NOMO-1 treated with DMSO at 0.1 percent for 48 hours (cell line): ENCODE results near the gene MSRB1.

Source experiments
- DNase-seq: peaks from one replicate; lab custom pipeline; 2025; ENCODE audit not compliant: unreplicated experiment; lab: John Stamatoyannopoulos, UW

Gene MSRB1

DNA sequence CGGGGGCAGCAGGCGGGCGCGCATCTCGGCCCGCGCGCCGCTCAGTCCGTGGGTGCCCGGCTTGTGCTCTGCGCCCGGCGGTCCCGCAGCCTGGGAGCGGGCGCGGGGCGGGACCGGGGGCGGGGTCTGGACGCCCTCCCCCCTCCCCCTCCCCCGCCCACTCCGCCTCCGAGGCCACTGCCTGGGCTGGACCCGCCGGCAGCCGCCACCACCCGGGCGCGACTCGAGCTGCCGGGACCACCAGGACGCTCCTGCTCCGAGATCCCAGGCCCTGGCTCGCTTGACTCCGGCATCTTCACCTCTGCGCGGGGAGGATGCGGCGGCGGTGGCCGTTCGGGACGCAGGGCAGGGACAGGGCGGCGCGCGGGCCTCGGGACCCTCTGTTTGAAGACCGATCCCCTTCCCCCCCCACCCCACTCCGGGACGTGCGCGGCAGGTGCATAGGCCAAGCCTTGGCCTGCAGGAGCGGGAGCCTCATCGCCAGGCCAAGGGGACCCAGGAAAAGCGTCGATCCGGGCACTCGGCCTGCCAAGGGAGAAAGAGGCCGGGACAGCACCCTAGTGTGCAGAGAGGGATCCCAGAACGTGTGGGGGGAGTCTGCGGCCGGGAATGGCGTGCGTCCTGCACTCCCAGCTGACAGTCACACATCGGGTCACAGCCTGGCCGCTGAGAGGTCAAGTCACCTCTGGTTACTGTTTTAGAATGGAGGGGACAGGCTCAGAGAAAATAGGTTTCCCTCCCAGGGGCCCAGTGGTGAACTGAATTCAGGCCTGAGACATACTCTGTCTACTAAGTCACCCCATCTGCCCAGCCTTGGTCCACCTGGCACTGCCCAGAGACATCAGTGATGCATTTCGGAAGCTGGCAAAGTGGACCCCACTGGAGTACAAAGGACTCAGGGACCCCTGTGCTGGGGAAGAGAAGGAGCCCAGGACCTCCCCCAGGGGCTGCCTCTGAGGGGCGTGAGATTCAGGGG, 24.4 kb downstream of the MSRB1 start, which contains the start of gene HS3ST6:
TSS of gene HS3ST6 (minus strand) at position 65 of the 976 bp plus-strand sequence. CDS start 92 bp downstream, outside the sequence.
- no peak for DNase-seq

DNA sequence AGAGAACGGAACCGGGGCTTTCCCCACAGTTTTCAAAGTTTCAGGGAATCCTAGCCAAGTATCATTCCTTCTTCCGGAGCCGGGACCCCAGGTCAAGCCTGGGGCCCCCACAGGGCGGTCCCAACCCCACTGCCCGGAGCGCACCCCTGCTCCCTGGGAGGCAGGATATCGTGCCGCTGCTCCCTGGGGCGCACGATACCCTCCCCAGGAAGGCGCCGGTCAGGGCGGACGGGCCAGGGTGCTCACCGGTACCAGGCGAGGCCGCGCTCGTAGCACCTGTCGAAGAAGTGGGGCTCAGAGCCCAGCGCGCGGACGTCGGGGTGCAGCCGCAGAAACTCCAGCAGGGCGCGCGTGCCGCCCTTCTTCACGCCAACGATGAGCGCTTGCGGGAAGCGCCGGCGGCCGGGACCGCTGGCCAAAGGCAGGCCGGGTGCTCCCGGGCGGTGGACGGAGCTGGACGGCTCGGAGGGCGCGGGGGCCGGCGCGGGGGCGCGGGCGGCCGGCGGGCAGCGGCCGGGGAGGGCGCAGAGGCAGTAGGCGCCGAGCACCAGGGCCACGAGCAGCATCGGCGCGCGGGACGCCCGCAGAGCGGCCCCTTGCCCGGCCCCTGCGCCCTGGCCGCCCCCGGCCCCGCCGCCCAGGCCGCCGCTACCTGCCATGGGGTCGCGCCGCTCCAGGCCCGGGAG, 25.2 kb downstream of the MSRB1 start:
- no peak for DNase-seq

DNA sequence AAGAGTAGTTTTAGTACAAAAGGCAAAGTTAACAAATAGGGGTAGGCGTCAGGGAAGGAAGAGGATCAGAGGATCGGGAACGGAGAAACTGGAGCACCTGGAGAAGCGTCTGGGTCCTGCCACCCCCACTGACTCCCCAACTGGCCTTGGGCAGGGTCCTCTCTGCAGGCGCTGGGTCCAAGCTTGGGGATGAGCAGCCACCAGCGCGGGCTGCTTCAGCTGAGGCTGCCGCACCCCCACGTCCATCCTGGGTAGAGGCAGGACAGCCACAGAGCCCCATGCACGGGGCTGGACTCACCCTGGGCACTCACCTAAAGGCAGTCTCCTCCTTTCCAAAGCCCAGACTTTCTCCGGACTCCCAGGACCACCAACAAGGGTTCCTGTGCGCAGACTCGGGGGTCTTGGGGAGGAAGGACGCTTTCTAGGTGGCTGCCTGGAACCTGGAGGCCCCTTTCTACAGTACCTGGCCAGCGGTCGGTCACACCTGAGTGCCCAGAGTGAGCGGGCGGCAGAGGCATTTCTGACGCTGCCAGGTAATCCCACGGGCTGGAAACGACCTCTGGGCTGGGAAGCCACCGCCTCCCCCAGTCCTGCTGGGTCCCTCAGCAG, 25.8 kb downstream of the MSRB1 start:
- no peak for DNase-seq

DNA sequence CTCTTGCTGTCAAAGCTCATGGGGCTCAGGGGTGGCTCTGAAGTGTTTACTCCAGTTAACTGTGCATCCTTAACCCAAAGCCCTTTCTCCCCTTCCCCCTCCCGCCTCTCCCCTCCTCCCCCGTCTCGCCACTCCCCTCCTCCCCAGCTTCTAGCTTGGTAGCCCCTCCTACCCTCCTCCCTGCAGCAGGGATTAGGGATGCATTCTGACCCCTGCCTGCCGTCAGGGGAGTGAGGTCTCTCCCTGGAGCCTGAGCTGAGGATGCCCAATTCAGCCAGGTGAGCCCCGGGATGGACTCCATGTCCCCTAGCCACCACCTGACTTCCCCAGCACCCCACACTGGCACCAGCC, 26.4 kb downstream of the MSRB1 start:
- DNase-seq, result no peak

DNA sequence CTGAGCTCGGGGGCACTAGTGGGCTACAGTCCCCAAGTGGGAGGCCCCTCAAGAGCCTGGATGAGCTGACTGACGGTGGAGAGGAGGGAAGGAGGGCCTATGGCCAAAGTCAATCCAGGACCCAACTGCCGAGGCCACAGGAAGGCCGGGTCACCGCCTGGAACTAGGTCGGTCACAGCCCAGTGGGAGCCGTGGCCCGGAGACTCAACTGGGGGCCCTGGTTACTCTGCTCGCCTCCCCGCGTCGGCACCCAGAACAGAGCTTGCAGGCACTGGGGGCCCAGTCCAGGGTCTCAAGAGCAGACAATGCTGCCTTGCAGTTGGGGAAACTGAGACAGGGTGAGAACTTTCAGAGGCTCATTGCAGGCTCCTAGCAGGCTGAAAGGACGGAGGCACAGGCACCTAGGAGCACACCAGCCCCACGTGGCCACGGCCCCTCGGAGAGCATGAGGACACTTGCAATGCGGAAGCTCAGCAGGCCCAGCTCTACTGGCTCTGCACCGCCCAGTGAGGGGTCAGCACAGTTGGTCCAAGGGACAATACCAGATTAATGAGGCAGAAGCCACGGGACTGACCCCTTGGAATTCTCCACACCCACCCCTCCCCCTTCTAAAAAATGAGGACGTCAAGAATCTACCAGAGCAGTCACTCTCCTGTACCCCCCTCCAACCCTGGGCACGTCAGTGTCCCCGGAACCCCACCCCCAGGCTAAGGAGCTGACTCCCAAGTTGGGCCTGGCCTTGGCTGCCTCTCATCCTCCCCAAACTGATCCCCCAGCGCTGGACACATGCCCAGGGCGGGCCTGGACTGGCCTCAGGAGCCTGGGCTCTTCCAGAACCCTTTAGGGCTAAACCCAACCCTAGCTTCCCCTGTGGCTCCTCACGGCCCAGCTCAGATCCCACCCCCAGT, 27.0 kb downstream of the MSRB1 start:
- DNase-seq, result no peak

GRCh38 chr16:1914988-1915387, 28.0 kb downstream of the MSRB1 start:
- DNase-seq, result no peak

GRCh38 chr16:1914084-1914608, 28.9 kb downstream of the MSRB1 start:
- DNase-seq, result no peak

DNA sequence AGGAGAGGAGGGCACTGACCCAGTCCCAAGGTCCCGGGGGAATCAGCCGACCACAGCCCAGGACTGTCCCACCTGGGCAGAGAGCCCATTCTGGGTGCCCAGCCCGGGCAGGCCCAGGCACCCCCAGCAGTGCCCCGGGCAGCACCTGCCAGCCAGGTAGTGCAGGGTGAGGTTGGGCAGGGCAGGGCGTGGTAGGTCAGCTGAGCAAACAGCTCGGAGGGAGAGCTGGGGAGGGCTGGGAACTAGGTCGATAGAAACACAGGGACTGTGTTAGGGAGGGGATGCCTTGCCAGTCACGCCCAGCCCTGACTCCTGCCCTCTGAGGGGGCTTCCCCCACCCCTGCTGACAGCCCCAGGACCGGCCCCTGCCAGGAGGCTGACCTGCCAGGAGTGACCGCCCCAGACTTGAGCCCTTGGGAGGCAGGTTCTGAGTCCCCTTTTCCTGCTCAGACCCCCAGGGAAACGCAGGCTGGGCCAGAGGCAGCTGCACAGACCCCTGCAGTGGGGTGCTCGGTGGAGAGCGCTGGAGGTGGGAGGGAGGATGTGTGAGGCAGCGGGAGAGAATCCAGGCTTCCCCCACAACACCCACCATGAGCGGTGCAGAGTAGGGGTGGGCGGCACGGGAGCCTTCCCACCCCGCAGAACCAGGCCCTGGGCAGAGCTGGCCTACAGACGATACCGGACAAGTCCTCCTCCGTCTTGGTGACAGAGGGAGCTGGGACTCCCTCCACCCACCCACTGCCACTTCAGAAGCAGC, 29.5 kb downstream of the MSRB1 start:
- no peak for DNase-seq

DNA sequence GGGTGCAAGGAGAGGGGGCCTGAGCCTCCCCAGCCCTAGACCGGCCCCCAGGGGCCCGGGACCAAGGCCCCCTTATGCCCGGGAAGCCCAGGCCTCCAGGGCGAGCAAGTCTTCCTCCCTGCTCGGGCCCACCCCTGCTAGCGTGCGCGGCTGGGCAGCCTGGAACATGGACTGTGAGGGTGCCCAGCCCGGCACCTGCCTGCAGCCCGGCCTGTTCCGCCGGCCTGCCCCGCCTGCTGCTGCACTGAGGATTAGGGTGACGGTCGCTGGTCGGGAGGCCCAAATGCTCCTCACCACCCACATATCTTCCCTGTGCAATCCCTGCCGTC, 30.8 kb downstream of the MSRB1 start:
- no peak for DNase-seq

GRCh38 chr16:1911467-1912214, 31.4 kb downstream of the MSRB1 start:
- DNase-seq, result no peak

- no peak for DNase-seq
Measured at GRCh38 chr16:1909561-1910231, 33.3 kb downstream of the MSRB1 start.

- no peak for DNase-seq
Measured at GRCh38 chr16:1908983-1909382, 34.0 kb downstream of the MSRB1 start.

DNA sequence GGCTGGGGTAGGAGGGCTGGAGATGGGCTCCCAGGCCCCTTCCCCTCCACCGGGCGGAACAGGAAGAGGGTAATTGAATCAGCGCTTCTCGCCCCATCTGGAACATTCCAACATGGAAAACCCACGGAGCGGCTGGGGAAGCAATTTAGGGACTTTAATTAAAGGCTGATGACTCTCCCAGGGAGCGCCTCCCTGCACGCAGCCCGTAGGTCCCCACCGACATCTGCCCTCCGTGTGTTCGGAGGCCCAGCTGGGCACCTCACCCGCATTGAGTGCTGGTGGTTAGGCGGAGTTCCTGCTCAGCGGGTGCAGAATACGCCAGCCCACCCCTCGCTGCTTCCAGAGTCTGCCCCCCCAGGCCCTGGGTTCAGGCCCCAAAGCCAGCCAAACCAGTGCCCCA, 34.8 kb downstream of the MSRB1 start:
- DNase-seq, result no peak

DNA sequence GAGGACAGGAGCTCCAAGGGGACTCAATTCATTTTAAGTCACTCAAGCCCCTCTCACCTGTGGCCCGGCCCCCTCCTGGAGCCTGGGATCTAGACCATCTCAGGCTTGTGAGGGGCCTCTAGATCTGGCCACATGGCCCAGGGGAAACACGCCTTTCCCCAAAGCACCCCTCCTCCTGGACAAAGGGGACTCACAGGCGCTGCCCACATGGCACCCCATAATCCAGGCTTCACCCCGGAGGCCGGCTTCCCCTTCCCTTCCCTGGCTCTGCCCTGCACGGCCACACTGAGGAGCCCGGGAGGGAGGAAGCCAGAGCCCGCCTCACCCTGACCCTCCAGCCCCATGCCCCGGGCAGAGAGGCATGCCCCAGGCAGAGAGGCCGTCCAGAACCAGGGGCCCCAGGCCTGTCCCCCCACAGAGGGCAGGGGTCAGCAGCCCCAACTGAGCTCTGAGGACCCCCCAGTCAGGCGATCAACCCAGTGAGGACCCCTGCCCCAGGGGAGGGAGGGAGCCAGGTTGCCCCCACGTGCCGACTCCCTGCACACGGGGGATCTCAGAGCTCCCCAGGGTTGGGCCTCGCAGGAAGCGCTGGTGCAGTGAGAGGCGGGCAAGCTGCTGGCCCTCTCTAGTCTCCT, 35.7 kb downstream of the MSRB1 start:
- DNase-seq, result no peak

GRCh38 chr16:1906846-1907165, 36.2 kb downstream of the MSRB1 start:
- no peak for DNase-seq

DNA sequence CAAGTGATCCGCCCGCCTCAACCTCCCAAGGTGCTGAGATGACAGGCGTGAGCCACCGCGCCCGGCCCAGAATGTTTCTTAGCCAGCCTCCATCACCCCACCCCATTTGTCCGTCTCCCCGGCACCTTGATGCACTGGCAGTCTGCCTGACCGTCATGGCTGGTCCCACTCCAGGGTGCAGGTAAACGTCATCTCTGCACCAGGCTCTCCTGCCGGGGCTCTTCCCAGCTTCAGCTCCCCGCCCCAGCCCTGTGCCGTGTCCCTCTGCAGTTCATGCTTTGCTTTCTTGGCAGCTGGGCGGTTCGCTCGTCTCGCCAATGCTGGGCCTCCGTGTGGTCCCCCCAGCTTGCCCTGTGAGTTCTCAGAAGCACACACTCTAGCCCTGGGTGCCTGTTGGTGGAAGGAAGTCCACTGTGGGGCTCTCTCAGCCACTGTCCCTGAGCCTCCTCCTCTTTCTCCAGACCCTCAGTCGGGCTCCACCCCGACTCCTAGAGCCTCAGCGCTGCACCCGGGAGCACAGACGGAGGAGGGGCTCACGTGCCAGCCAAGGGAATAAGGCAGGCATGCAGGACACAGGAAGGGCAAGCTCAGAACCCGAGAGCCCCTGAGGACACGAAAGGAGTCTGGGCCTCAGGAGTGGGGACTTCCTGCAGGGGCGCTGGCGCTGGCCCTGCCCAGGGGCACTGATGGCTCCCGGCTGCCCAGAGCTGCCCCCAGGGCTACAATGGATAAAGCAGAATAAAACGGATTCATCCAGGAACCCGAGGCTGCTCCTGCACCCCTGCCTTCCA, 36.7 kb downstream of the MSRB1 start:
- DNase-seq, result no peak
